Myocyte (in vitro differentiated cells): ENCODE data around the gene EML2. TPM values are rescaled to one million over a fixed set of nuclear protein-coding genes. Genes with fewer than 3 reads are reported as not detected.
"Not testable (repeated sequence)": the region's sequence is repeated elsewhere in the genome, so short reads cannot be mapped to it uniquely, and the experiment has no call there.

Experiments used
- DNase-seq: peaks from one replicate; pipeline ENCODE4 v3.0.0-alpha.2; 2012; ENCODE audit warnings: low read depth
- polyA plus RNA-seq: library from polyadenylated mRNA; unstranded; fragments of >200 nt; gene quantifications from one replicate; pipeline ENCODE4 v1.2.1, GENCODE V29; 2012; ENCODE audit warnings: missing spikeins
- total RNA-seq: library from RNA; depleted of rRNA; stranded (reverse); fragments of >200 nt; gene quantifications from 2 replicates; pipeline ENCODE4 v1.2.3, GENCODE V29; 2014

EML2 gene, protein sequence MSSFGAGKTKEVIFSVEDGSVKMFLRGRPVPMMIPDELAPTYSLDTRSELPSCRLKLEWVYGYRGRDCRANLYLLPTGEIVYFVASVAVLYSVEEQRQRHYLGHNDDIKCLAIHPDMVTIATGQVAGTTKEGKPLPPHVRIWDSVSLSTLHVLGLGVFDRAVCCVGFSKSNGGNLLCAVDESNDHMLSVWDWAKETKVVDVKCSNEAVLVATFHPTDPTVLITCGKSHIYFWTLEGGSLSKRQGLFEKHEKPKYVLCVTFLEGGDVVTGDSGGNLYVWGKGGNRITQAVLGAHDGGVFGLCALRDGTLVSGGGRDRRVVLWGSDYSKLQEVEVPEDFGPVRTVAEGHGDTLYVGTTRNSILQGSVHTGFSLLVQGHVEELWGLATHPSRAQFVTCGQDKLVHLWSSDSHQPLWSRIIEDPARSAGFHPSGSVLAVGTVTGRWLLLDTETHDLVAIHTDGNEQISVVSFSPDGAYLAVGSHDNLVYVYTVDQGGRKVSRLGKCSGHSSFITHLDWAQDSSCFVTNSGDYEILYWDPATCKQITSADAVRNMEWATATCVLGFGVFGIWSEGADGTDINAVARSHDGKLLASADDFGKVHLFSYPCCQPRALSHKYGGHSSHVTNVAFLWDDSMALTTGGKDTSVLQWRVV
- 24.7 and 25.5 TPM in 2 replicates for total RNA-seq
- polyA plus RNA-seq = 36.0 TPM

DNA sequence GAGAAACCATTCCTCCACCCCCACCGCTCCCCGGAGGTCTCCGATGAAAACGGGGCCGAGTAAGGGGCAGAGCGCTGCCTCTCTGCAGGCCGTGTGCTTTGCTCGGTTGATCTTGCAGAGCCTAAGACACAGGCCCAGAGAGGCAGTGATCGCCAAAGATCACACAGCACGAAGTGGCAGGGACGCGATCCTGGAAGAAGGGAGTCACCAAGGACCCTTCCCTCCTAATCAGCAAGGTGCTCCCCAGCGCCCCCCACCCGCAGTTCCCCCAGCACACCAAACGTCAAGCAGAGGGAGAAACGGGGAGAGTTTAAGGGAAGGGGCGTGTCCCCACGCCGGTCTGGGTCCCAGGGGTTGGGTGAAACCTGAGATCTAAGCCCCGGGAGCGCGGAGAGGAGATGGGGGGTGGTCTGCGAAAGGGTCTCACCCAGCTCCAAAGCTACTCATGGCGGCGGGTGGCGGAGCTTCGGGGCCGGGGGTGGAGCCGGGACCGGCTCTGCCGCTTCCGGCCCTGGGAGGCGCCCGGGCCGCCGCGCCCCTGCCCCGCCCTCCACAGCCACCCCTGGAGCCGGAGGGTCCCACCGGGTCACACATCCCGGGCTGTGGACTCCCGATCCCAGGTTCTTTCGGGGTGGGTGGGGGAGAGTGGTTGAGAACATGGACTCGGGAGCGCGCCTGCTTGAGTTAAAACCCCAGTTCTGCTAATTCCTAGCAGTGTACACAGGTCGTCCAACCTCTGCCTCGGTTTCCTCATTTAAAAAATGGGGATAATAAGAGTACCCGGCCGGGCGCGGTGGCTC is at the start of gene EML2:
Gene EML2 (minus strand): TSS at position 468 of the 800 bp plus-strand sequence. CDS start 21 bp downstream, at position 447.
- DNase-seq = peak; percentile 52

DNA sequence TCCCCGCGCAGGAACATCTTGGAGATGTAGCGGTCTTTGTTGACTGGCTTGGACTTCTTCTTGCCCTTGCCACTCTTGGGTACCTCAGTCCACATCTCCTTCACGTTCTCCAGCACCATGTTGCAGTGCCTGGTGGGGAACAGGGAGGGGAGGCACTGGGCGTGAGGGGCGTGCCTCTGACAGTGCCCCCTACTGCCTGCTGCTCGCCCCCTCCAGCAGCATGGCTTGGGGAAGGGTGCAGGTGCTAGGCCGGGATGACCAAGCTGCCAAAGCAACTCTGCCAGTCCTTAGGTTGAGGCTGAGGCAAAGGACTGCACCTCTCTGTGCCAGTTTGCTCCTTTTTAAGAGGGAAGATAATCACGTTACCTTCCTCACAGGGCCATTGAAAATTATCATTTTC is 48.4 kb upstream of the EML2 start:
- DNase-seq = no peak

DNA sequence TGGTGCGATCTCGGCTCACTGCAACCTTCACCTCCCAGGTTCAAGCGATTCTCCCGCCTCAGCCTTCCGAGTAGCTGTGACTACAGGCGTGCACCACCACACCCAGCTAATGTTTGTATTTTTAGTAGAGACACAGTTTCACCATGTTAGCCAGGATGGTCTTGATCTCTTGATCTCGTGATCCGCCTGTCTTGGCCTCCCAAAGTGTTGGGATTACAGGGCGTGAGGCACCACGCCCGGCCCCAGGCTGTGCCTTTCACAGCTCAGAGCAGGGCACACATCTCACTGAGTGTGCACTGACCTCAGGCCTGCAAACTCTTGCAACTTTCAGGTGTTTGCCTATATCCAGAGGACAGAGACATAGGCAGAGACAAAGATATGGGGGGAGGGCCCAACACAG is 45.8 kb upstream of the EML2 start:
- not testable (repeated sequence) for DNase-seq

DNA sequence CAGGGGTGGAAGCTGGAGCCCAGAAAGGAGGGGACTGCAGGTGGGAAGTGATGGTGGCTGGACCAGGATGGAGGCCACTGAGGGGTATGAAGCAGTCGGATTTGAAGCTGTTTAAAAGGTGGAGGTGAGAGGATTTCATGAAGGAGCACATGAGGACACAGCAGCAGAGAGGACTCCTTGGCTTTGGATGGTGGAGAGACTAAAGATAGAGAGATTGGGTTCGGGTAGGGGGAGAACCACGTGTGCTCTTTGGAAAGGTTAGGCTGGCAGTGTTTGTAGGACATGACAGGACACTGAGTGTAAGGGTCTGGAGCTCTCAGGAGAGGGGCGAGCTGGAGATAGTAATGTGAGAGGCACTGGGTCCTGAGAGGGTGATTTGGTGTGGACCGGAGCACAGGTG is 43.7 kb upstream of the EML2 start:
- no peak for DNase-seq

DNA sequence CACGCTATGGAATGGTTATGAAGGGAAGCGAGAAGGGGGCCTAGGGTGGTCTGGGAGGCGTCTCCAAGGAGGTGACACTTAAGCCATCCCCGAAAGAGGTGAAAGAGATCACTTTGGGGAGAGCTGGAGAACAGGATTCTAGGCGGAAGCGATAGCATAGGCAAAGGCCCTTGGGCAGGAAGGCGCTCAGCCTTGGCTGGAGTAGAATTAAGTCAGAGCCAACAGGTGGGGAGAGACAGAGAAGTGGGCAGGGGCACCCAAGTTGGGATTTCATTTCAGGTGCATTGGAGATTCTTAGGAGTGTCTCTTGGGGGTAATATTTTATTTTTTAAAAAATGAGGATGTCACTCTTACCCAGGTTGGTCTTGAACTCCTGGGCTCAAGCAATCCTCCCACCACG is 42.9 kb upstream of the EML2 start:
- DNase-seq = no peak

DNA sequence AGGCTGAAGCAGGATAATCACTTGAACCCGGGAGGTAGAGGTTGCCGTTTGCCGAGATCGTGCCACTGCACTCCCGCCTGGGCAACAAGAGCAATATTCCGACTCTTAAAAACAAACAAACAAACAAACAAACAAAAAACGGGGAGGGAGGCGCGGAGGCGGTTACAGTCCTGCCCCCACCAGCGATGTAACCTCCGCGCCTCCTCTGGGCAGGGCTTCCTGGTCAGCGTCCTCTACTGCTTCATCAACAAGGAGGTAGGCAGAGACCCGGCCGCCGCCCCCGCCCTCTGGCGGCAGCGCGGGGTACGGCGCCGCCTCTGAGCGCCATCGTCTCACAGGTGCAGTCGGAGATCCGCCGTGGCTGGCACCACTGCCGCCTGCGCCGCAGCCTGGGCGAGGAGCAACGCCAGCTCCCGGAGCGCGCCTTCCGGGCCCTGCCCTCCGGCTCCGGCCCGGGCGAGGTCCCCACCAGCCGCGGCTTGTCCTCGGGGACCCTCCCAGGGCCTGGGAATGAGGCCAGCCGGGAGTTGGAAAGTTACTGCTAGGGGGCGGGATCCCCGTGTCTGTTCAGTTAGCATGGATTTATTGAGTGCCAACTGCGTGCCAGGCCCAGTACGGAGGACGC is 42.3 kb upstream of the EML2 start:
- peak; percentile 79 for DNase-seq

DNA sequence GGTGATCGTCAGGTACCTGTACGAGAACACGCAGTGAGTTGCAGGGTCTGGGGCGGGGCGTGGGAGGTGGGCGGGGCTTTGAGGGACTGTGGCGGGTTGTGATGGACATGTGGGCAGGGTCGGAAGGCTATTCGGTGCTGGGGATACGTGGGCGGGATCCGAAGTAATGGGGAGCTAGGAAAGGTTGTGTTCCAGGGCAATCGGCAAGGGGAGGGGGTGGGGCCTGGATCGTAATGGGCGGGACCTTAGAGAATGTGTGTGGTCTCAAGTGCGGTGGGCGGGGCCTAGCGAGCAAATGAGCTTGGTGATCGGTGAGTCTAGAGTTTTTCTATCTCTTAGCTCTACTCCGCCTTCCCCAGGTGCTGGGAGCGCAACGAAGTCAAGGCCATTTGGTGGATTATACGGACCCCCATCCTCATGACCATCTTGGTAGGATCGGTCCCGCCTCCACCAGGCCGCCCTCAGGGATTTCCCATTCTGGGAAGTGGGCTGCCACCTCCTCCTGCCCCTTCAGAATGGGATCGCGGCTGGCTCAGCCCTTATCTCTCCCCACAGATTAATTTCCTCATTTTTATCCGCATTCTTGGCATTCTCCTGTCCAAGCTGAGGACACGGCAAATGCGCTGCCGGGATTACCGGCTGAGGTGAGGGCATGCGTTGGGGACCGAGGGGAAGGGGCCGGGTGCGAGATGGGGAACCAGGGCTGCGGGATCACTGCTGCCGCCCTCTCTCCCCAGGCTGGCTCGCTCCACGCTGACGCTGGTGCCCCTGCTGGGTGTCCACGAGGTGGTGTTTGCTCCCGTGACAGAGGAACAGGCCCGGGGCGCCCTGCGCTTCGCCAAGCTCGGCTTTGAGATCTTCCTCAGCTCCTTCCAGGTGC is 38.4 kb upstream of the EML2 start:
- DNase-seq = peak; percentile 76

DNA sequence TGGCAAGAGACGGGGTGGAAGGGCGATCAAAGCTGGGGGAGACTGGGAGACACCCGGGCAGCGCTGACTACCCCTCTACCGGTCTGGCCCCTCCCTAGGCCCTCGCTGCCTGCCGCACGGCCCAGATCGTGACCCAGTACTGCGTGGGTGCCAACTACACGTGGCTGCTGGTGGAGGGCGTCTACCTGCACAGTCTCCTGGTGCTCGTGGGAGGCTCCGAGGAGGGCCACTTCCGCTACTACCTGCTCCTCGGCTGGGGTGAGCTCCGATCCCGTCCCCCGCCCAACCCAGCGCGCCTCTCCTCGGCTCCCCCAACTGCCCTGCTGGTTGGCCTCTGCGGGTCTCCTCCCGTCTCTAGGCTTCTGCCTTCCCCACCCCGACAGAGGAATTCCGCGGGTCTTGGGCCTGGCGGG is 37.7 kb upstream of the EML2 start:
- no peak for DNase-seq

DNA sequence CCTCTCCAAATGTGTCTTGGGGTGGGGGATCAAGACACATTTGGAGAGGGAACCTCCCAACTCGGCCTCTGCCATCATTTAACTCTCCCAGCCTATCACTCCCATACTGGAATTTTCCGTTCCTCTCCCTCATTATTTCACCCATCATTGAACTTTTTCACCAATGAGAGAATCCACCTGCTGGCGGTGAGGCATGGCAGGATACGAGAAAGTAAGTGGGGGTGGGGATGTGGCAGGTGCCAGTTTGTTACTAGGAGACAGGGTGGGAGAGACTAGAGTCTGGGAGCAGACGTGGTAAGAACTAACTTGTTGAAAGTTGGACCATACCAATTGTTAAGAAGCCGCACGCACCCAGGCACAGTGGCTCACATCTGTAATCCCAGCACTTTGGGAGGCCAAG is 35.7 kb upstream of the EML2 start:
- no peak for DNase-seq

DNA sequence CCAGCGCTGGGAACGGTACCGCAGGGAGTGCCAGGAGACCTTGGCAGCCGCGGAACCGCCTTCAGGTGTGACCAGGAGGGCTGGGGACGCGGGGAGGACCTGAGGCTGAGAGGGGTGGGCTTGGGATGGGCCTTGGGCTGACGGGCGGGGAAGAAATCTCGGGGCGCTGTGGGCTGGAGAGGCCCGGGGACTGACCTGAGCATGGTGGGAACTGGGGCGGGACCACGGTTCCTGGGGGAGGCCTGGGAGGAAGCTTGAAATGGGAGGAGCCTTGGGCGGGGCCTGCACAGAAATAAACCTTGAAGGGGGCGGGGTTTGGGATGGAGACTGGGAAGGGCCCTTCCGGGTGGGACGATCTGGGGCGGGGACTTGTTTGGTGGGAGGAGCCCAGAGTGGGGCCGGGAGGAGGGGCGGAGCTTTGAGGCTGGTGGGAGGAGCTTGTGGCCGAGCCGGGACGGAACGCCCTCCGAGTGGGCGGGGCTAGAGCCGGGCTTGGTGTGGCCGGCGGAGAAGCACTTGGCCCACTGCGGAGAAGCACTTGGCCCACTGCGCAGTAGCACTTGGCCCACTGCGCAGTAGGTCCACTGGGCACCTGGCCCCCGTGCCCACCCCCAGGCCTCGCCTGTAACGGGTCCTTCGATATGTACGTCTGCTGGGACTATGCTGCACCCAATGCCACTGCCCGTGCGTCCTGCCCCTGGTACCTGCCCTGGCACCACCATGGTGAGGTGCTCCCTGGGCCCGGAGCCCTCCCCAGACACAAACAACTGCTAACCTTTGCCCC is 31.7 kb upstream of the EML2 start:
- DNase-seq = peak; percentile 13

DNA sequence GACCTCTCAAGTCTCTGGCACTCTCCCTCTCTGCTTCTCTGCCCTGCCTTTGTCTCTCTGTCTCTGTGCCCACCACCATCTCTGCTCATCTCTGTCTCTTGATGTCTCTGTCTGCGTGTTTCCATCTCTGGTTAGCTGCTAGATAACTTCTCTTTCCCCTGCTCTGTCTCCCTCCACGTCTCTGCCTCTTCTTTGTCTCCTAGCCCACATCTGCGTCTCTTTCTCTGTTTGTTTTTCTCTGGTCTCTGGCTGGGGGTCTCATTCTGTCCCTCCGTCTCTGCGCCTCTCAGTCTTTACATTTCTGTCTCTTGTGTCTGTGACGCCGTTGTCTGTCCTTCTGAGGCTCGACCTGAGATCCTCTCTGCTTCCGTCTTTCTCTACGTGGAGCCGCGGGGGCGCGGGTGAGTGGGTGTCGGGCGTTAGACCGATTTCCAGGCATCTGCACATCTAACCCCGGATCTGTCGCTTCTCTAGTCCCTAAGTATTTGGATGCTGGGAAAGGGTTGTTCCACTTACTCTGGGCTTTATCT is 29.2 kb upstream of the EML2 start:
- no peak for DNase-seq

DNA sequence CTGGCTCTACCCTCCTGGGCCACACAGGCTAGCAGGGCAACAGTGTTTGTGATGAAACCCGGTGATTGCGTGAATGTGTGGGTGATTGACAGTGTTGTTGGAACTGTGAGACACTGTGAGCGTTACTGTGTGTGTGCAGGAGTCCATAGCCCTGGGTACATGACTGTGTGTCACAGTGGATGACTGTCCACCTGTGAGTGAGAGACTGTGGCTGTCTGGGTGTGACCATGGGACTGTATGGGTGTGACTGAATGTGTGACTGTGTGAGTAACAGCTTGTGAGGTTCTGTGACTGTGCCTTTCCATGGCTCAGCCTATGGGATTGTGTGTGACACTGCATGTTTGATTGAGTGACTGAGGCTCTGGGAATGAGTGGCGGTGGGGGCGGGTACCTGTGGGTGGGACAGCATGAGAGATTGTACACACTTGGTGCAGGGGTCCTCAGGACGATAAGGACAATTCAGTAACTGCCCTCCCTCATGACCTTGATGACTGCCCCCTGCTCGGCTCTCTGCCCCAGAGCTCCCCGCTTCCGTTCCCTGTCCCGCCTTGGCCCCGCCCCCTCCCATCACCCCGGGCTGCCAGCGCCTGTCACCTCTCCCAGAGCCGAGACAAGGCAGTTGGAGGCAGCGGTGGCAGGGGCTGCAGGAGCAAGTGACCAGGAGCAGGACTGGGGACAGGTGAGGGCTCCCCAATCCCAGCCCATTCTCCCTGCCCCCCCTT is 28.6 kb upstream of the EML2 start, which contains the start of gene GIPR:
Gene GIPR (plus strand): TSS at position 602 of the 722 bp plus-strand sequence. CDS start 1,300 bp downstream, outside the sequence.
- DNase-seq = peak; percentile 16

DNA sequence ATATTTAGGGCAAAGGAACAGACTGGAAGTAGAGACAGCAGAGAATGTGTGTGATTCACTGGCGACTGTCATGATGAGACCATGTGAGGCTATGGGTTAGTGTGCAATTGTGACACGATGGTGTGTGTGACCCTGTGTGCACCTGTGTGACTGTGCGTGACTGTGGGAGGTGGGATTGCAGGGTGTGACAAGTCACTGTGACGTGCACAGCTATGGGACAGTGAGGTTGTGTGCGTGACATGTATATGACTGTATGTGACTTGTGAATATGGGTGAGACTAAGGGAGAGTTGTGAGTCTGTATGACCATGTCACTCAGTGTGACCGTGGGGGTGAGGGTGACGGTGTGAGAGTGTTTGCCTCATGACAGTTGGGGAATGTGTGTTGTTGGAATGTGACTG is 25.4 kb upstream of the EML2 start:
- no peak for DNase-seq

DNA sequence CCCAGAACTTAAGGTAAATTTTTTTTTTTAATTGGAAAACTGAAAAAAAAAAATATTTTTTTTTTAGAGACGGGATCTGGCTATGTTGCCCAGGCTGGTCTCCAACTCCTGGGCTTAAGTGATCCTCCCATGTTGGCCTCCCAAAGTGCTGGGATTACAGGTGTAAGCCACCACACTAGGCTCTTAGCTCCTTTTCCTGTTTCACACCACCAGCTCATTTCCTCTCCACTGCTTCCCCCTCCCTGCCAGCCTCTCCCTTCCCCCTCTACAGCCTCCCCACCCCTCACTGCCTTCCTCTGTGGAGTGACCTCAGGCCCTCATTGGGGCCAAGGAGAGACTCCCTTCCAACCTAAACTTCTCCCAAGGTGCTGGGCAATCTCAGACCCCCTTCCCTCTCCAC is 24.6 kb upstream of the EML2 start:
- no peak for DNase-seq

DNA sequence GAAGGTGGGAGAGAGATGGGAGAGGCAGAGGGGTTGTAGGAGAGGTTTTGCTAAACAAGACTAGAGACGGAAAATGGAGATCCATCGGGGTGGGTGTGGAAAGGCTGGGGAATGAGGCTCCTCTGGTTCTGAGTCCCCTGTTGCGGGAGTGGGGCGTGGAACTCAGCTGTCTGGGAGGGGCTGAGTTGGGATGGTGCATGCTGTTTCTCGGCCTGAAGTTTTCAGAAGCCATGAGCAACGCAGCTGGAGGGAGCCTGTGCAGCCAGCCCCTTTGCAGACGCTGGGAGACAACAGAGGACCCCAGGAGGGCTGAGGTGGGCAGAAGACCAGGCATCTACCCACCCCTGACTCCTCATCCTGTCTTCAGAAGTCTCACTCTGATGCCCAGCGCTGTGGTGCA is 21.4 kb upstream of the EML2 start:
- no peak for DNase-seq

DNA sequence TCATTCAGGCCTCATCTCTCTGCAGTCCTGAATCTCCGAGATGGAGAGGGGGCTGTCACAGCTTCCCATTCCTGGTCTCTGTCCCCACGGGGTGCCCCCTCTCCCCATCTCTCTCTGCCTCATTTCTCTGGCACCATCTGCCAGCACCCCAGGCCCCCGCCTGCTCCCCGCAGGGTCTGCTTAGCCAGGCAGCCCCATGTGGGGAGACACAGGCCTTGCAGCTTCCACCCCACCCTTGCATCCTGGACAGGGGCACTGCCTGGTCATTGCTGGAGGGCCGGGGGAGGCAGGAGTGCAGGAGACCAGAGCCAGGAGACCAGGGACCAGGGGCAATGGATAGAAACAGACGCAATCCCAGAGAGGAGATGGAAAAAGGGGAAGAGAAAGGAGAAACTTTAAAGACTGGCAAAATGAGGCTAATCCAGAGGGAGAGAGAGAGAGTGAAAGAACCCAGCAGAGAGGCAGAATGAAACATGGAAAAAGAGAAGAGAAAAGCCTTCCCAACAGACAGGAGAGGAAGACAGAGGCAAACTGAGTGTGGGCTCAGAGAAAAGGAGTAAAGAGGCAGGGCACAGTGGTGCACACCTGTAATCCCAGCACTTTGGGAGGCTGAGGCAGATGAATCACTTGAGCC is 20.0 kb upstream of the EML2 start:
- DNase-seq = no peak

DNA sequence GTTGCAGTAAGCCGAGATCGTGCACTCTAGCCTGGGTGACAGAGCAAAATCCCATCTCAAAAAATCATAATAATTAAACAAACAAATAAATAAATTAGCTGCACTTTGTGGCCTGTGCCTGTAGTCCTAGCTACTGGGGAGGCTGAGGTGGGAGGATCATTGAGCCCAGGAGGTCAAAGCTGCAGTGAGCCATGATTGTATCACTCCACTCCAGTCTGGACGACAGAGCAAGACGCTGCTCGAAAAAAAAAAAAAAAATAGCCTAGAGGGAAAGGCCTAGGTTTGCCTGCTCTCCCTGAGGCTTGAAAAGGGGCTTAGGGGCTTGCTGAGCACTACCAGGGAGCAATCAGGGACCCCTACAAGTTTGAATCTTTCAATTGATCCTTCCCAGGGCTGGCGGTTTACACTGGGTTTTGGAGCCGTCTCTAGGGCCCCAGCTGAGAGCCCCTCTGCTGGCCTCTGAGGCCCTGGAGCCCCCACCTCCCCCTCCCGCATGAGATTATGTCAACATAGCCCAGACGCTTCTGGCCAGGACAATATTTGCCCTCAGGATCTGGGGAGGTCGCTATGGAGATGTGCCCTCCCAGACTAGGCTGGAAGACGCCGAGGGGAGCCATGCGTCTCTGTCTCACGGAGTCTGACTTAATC is 18.4 kb upstream of the EML2 start:
- DNase-seq = no peak

DNA sequence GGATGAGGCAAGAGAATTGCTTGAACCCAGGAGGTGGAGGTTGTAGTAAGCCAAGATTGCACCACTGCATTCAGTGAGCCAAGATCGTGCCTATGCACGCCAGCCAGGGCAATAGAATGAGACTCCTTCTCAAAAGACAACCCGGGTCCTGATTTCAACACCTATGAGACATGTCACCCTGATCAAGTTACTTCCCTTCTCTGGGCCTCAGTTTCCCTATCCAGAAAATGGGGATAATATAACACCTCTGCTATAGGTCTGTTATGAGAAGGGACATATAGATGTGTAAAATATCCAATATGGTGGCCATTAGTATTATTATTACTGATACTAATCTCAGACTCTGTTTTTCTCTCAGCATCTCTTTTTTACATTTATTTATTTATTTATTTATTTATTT is 15.9 kb upstream of the EML2 start:
- no peak for DNase-seq
